Fibroblast of skin of left biceps (primary cell): ENCODE measurements around the gene KNCN.

Experiments
- DNase-seq, 2 experiments: peaks; one replicate each; pipeline ENCODE4 v3.0.0-alpha.2; 2013; ENCODE audit warnings: low read depth in 2 of 2

Gene KNCN

DNA sequence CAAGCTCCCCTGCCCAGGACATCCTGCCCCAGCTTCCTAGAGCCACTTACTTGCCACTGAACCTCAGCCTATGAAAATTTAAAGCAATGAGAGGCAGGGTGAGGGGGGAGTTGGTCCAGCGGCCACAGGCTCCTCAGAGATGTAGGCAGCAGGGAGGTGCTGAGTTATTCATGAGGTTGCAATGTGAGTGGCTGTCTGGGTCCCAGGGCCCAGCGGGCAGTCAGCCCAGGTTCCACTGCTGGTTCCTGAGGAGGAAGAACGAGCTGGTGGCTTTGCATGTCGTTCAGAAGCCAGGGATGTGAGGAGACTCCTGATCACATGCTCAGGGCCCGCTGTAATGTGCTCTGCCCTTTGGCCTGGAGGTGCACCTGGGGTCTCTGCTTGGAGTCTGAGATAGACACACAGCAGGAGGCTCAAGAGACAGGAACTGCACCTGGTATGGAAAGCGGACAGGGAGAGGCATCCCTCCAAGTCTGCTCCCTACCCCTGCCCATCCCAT is at the start of gene KNCN:
KNCN (minus strand) TSS at position 51 of the 499 bp plus-strand sequence. CDS start 432 bp downstream, outside the sequence.
- DNase-seq = no peak

DNA sequence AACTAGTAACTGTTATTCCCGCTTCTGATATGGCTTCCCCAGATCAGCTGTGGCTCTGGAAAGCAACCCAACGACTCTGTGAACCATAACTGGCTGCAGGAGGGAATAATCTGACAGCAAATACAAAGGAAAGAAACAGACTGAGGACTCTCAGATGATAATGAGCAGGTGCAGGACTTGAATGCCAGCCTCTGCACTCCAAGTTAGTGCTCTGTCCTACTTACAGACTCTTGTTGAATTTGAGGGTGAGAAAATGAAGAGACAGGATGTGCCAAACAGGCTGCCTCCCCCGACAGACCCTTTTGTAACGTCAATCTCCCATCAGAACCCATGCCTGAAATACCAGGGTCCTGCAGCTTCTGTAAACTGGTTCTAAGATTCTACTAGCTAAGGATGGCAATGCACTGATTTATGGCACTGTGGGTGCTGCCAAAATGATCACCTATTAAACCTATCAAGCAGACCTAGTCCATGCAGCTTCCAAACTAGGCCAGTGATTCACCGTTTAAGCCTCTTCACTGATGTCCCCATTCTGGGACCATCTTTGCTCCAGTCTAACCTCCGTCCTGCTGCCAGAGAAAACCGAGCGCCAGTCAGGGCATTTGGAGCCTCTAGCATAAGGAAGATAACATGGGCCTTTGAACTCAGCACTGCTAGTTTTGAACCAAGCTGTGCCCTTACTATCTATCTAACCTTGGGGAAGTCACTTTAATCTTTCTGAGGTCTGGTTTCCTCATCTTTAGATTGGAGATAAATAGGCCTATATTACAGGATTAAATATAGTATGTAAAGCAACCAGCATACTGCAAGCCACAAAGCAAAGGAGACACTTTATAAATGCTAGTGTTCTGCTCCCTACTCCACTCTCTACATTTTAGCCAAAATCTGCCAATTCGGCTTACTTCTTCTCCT is 47.9 kb upstream of the KNCN start:
- no peak for DNase-seq

DNA sequence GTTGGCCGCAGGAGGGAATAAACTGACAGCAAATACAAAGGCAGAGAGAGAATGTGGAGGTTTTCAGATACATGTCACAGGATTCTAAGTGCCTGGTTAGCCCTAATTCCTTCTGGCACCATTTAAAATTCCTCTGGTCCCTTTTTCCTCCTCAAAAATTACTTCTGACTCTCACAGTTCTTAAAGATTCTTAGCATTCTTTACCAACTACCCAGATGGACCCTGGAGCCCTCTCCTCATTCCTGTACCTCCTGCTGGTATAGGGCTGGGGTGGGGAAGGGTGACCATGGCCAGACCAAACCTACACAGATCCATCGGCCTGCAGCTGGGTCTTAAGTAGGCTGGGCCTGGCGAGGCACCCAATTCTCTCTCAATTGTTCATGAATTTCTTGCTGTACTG is 45.4 kb upstream of the KNCN start:
- DNase-seq = no peak

DNA sequence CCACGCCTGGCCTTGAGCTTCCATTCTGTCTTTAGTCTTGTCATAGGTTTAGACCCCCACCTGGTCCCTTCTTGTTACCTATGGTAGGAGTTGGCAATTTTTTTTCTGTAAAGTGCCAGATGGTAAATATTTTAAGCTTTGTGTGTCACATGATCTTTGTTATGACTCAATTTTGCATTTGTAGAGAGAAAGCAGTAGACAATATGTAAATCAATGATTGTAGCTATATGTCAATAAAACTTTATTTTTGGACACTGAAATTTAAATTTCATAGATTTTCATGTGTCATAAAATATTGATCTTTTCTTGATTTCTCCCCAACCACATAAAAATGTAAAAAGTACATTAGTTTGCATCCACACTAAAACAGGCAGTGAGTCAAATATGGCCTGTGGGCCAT is 44.6 kb upstream of the KNCN start:
- no peak for DNase-seq

DNA sequence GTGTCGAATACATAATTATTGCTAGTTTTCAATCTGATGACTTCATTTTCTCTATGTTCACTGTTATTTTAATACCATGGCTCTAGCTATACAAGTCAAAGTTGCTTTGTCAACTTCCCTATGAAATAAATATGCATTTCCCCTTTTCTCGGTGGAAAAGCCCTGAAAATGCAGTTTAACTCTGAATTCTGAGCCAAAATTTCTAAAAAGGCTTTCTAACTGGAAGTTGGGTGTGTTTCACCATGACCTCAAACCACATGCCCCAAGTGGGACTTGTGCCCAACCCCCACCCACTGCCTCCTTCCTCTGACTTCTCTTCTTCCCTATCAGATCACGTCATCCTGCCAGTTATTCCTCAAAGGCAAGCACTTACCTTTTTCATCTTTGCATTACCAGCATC is 43.7 kb upstream of the KNCN start:
- no peak for DNase-seq

DNA sequence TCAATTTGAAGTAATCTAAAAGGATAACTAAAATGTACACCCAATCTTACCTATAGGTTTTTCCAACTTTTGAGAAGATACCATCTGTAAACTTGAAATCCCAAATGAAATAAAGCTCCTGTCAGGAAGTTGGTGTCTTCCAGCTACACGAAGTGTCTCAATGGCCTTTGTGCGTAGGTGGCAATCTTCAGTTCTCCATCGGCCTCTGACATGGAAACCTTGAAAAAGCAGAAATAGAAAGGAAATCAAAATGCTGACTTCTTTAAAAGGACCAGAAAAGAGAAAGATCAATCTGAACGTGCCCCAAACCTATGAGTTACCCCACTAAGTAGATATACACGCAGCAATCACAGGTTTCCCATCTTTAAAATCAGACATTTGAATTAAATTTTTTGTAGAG is 42.6 kb upstream of the KNCN start:
- DNase-seq = no peak

DNA sequence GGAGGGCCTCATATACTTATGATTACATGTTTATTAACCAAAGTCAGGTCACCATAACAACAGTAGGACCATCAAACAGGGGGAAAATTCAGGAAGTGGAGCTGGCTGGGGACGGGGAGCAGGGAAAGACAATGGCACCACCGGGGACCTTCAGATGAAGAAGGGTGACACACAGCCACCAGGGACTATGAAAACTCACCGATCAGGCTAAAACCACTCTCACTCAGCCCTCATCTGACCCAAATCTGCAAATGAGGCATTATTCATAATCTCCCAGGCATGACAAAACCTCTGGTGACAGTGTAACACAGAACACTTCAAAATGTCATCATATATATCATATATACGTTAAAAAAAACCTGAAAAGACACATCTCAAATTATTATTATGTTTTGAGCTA is 41.4 kb upstream of the KNCN start:
- DNase-seq = no peak

DNA sequence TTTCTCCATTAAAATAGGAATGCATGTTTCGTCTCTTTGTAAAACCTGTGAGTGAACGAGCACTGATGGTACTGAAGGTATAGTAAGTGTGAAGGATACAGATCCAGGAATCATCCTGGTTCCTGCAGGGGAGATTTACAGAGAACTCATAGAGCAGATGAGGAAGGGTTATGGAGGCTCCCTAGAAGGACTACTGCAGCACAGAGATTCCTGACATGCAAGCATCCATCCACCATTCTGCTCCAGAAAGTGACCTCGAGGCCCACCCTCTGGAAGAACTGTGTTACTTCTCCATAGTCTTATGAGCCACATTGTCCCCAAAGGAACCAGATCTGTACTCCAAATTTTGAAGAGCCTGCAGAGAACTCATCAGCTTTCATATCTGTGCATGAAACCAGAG is 38.1 kb upstream of the KNCN start:
- DNase-seq = no peak

DNA sequence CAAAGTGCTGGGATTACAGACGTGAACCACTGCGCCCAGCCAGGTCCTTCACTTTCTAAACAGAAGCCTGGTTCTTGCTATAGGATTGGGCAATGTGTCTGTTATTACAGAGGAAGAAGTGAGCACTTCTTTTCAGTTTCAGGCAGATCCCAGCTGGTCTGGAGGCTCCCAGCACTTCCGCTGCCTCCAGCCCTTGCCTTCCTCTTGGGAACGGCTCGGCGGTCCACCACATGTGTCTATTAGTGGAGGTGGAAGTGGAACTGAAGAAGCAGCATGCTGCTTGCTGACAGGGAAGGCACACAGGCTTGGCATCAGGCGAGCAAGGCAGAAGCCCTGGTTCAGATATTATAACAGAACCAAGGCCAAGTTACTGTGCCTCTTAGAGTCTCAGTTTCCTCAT is 35.6 kb upstream of the KNCN start:
- no peak for DNase-seq

DNA sequence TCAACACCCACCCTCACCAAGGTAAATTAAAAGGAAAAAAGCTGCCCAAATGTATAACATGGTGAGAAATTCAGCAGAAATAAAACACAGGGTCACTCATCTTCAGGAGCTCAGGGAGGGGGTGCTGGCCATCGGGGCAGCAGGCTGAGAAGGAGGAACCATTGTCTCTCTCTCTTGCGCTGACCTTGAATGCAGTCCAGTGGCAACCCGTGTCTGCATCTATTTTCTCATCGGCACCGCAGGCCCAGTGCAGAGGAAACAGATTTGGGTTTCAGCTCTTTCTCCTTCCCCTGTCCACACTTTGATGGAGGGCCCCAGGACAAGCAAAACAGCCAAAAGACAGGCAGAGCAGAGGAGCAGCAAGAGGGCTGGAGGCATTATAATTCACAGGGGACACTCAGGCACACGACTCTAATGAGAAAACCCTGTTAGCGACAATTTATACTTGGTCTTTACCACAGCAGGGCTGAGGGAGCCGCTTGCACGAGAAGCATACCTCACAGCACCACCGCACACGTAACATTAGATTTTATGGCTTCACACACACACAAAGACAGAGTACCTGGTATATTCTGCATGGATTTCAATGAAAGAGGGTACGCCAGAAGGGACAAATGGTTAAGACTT is 34.0 kb upstream of the KNCN start:
- no peak for DNase-seq

DNA sequence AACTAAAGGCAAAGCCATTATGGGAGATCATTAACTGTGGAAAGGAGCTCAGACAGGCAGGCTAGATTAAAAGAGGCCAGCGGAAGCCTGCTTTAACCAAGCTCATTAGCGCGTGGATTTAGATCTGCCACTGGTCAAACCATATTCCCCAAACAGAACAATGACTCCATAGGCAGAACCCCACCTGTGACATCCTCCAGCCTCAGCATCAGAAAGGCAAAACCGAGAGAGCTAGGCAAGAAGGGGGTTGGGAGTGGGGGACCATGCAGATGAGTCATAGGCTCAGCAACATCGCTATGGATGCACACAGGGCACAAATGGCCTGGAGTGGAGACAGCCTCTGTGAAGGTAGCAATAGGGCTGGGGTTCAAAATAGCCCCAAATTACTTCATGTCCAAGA is 32.0 kb upstream of the KNCN start:
- no peak for DNase-seq

DNA sequence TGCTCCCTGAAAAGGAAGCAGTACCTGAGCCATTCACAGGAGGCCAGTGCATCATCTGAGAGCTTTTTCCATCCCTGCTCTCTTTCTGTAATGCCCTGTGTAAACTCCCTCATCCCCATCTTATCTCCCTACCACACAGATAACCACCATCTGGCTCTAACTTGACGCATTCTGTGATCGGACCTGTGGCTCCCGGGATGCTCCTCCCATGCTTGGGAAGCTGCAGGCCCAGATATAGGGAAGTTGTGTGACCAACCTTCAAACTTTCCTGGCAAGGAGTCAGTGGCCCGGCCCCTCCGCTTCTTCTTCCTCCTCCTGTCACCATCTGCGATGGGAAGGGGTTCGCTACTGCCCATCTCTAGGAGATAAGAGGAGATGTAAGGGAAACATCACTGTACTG is 31.5 kb upstream of the KNCN start:
- no peak for DNase-seq

DNA sequence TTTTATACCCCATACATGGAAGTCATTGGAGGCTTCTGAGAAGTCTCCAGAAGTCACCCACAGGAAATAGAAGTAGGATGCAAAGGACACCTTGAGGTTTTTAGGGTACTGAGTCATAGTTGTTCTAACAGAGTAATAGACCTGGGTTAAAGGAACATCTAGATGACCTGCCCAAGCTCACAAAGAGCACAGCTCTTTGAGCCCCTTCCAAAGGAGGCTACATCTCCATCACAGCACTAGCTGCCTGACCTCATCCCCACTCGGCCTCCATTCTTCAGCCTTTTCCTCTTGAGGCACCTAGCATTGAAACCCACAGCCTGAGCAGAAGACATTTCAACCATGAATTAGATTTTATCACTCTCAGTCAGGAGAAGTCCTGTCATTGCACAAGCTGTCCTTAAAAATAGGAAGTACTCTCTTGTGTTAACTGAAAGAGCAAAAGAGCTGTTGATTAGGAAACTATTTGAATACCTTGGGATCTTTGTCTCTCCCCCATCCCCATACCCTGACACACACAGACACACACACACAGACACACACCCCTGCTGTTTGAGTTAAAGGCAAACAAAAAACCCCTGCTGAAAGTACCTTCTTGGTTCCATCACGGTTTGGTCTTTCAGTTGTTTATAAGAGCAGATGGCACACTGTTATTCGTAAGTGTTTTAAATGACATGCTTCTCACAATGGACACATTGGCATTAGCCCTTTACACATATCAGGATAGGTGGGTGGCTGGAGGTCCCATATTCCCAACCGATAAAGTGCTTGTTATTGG is 30.4 kb upstream of the KNCN start:
- no peak for DNase-seq

DNA sequence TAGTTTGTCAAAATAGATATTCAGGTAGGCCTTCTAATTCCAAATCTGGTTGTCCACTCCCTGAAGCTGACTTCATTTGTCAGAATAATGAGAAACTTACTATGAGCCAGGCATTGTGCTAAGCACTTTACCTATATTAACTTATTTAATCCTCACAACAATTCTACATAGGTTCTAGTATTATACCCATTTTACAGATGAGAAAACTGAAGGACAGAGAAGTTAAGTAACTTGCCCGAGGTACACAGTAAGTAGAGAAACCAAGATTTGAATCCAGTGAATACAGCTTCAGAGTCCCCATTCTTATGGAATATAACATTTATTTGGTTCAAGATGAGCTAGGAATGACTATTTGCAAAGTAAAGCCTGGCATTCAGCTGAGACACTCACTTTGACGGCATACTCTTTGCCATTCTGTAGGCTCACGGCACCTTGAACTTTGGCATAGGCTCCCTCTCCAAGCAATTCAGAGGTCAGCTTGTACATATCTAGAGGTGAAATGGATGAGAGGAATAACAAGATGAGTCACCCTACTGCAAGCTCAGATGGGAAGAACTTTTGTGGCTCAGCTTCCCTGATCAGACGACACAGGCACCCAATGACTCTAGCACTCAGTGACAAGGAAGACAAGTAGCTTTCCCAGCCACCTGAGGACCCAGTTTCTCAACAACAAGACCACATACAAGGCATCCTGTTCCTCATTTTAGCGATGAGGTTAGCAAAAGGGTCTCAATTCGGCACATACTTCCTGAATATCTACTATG is 28.9 kb upstream of the KNCN start:
- no peak for DNase-seq

DNA sequence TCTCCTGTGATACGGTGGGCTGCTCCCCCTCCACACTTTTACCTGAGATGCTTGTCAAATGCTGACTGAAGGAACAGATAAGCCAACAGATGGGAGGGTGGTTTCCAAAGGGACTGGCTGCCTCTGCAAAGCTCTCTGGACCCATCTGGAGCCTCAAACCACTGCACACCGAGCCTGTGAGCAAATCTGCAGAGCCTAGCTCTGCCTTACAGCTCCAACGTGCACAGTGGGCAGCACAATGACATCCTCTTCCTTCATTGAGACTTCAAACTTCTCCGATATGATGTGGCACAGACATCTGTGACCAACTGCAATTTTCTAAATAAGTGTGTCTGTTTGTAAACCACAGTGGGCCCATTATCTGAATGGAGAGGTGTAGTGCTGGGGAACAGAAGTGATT is 26.2 kb upstream of the KNCN start:
- DNase-seq = no peak

DNA sequence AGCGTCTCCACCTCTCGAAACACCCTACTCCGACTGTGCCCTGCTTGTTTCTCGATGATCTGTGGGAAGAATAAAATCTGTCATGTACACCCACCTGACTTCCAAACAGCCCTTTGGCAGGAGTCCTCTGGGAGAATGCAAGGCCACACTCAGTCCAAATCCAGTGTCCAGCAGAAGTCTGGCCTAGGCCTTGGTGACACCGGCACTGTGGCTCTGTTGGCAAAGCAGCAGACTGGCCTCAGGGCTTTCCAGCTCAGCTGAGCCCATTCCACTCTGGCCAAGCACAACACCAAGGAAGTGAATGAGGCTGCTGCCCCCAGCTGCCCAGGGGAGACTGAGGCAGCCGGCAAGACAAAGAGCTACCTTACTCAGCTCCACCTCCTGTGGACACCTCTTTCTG is 25.1 kb upstream of the KNCN start:
- DNase-seq = no peak

DNA sequence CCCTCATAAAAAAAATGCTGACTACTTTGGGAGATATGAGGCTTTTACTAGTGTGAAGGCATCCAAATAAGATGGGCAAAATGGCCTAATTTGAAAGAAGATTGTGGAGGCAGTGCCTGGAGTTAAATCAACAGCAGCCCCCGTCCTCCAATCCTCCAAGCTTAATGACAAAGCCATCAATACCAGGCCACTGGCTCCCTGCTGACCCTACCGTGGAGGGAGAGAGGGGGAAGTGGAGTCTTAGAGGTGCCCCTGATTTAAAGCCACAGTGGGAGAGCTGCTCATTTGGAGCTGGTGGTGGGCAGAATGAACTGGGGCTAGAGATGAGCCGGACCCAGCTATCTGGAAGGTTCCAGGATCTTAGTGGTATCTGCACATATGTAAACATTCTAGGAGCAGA is 24.3 kb upstream of the KNCN start:
- DNase-seq = no peak

DNA sequence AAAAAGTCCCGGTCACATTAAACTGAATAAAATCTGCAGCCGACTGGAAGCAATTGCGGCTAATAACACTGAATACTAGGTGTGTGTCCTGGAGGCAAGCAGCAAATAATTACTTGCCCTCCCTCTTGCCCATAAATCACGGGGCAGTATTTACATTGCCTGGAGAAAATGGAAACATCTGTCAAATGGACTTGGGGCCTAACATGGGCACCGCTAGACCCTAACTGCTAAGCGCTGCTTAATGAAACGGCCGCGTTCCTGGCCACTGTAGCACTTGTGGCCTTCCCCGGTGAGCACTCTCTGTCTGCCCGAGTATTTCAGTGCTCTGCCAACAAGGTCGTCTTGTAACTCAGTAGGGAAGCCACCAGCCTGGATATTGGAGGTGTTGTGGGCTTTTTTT is 23.9 kb upstream of the KNCN start:
- no peak for DNase-seq

DNA sequence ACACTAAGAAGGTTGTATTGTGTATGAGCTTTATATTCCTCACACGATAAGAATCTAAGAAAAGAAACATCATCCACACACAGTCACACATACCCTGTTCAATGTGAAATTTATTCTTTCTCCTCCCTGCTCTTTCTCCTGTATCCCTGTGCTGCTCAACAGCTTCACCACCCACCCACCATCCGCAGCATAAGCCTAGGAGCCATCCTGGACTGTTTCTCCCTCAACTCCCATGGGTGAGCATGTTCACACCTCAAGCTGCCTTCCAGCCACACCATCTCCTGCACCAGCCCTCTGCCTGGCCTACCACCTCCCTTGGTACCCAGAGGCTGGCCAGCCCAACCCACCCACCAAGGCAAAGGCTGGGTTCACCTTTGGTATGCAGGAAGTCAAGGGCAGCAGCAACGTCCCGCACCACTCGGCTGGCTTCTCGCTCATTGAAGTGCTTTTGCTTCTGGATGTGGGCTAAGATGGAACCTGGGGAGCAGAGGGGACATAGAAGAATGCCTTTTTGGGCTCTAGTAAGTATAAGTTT is 20.3 kb upstream of the KNCN start:
- no peak for DNase-seq

DNA sequence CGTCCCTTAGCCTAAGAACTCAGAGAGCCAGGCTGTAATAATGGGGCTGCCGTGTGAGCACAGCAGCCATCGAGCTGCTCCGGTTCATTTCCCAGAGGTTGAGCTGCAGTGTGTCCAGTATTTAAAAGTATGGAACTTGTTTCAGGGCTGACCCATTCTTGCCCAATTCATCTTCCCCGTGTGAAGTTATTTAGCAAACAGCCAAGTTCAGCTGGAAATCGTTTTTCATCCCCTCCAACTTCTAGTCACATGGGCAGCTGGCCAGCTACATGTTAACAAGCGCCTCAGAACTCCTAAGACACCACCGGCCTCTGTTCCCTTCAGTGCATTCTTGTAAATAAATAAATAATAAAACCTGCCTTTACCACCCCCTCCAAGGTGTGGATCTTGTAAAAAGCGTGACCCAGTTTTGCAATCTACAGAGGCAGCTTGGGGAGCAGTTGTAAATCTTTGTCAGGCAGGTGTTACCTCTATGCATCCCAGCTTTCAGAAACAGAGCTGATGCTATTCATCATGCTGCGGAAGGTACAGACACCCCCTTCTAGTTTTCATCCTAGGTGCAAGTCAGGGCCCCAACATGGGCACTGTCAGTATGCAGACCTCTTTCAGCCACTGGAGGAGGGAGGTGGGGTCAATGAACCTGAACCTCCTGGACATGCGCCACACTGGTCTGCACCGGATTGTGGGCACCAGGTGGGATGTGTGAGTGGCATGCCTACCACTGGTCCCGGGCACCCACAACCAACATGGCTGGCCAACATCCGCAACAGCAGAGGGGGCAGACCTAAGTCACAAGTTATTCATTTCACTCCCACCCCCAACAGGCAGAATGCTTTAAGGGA is 18.7 kb upstream of the KNCN start:
- no peak for DNase-seq

DNA sequence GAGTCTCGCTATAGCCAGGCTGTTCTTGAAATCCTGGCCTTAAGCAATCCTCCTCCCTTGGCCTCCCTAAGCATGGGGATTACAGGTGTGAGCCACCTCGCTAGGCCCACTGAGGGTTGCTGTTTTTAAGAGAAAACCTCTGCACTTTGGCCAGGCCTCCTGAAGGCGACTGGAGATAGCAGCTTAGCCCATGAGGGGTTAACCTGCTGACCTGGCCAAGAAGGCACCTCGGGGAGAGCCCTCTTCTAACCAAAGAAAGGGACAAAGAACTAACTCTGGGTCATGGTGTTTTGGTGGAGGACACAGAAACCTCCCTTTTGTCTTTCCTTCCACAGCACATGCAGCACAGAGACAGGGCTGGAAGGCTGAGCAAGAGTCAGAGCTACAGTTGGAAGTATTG is 17.7 kb upstream of the KNCN start:
- DNase-seq = no peak
